Caco-2 (cell line): ENCODE measurements around the gene CLEC4D. TPM values are rescaled to one million over a fixed set of nuclear protein-coding genes. Genes with fewer than 3 reads are reported as not detected.
"Not testable (repeated sequence)": the region's sequence is repeated elsewhere in the genome, so short reads cannot be mapped to it uniquely, and the experiment has no call there.

Experiments used
- BruUV-seq: library from RNA; stranded (reverse); fragments of 400-500 nt; replicated peaks from 2 replicates; lab custom pipeline; 2021; lab: Mats Ljungman, UMichigan
- CTCF ChIA-PET: fragments of 300-600 bp; sonication (Branson Sonifier 250); formaldehyde crosslinking; loops from one replicate; lab custom pipeline; 2022; ENCODE audit warnings: antibody characterized with exemption; lab: Charles Lee
- POLR2A ChIA-PET: fragments of 300-600 bp; sonication (Branson Sonifier 250); formaldehyde crosslinking; loops from one replicate; lab custom pipeline; 2022; ENCODE audit warnings: antibody characterized with exemption; lab: Charles Lee
- DNase-seq, 2 experiments: peaks; one replicate each; pipeline versions ENCODE4 v3.0.0 to v3.0.0-alpha.2; 2020 to 2022
- H3K27me3 ChIP-seq: replicated peaks from 2 replicates; pipeline ENCODE4 v1.6.0; 2011; ENCODE audit warnings: low read length; ENCODE audit not compliant: control insufficient read depth, insufficient read depth
- H3K36me3 ChIP-seq: 2 replicates; pipeline ENCODE4 v1.5.1; 2011; ENCODE audit warnings: low read length; ENCODE audit not compliant: control insufficient read depth, insufficient read depth
- H3K4me1 ChIP-seq: fragments of 250-450 bp; sonication (Bioruptor Pico); 2 replicates; pipeline ENCODE4 v1.5.1; 2020; ENCODE audit warnings: mild to moderate bottlenecking
- H3K4me3 ChIP-seq: 2 replicates; pipeline ENCODE4 v1.5.1; 2011; ENCODE audit warnings: low read depth, mild to moderate bottlenecking, control low read depth, low read length
- H3K9me3 ChIP-seq: fragments of 250-450 bp; sonication (Bioruptor Pico); 2 replicates; pipeline ENCODE4 v1.5.1; 2020; ENCODE audit warnings: mild to moderate bottlenecking, moderate library complexity
- H3K27ac Mint-ChIP-seq: one replicate; pipeline ENCODE4 v1.8.0; 2022; ENCODE audit warnings: mixed read lengths; ENCODE audit not compliant: unreplicated experiment
- H3K27me3 Mint-ChIP-seq: one replicate; pipeline ENCODE4 v1.8.0; 2022; ENCODE audit warnings: mixed read lengths; ENCODE audit not compliant: insufficient read depth, unreplicated experiment
- H3K36me3 Mint-ChIP-seq: one replicate; pipeline ENCODE4 v1.8.0; 2022; ENCODE audit warnings: mild to moderate bottlenecking, mixed read lengths; ENCODE audit not compliant: insufficient read depth, unreplicated experiment
- H3K4me1 Mint-ChIP-seq: one replicate; pipeline ENCODE4 v1.8.0; 2022; ENCODE audit warnings: low read depth, mixed read lengths; ENCODE audit not compliant: unreplicated experiment
- H3K4me3 Mint-ChIP-seq: one replicate; pipeline ENCODE4 v1.8.0; 2022; ENCODE audit warnings: mild to moderate bottlenecking, moderate library complexity, mixed read lengths; ENCODE audit not compliant: unreplicated experiment
- H3K9me3 Mint-ChIP-seq: one replicate; pipeline ENCODE4 v1.8.0; 2022; ENCODE audit warnings: mixed read lengths; ENCODE audit not compliant: unreplicated experiment
- CTCF ChIP-seq, 2 experiments: fragments of 200-600 bp in 1 of 2; IDR thresholded peaks; 1 replicate in 1 of 2; 2 replicates in 1 of 2; pipeline versions ENCODE4 v1.5.1 to v1.8.0; 2011 to 2022; ENCODE audit warnings: antibody characterized with exemption in 1 of 2, control low read depth in 1 of 2, inconsistent platforms in 1 of 2, low read depth in 1 of 2, low read length in 1 of 2, mild to moderate bottlenecking in 1 of 2, moderate library complexity in 1 of 2; ENCODE audit not compliant: insufficient read depth in 1 of 2, severe bottlenecking in 1 of 2, unreplicated experiment in 1 of 2
- intact Hi-C: fragments of 100-400 bp; cut with micrococcal nuclease; formaldehyde crosslinking; loops from one replicate; pipeline ENCODE4 v1.10.0; 2022; ENCODE audit not compliant: unreplicated experiment
- total RNA-seq: library from RNA; stranded (reverse); gene quantifications from 2 replicates; pipeline ENCODE4 v1.2.3, GENCODE V29; 2022

The CLEC4D gene
- total RNA-seq, 1 experiment from 2014 or later = not detected

- ChIA-PET CTCF (no interaction called here), POLR2A (no interaction called here)
- Histone ChIP-seq H3K27me3 (no peaks in the 10 kb centered on the region), H3K36me3 (no peaks in the 10 kb centered on the region), H3K4me1 (no peaks in the 10 kb centered on the region), H3K9me3 (no peaks in the 10 kb centered on the region), H3K4me3 (no peak overlapping the region)
- intact Hi-C loops = no loop called here
- no peak for DNase-seq
- no peak for TF ChIP-seq CTCF (IDR thresholded peaks at IDR 0.05; ENCODE audit: insufficient read depth in 1 of 2, low read depth in 1 of 2, low read length in 1 of 2, severe bottlenecking in 1 of 2, unreplicated experiment in 1 of 2)
- Mint-ChIP-seq H3K4me1 (no peaks in the 10 kb centered on the region), H3K4me3 (no peak overlapping the region), H3K27ac (no peak overlapping the region), H3K36me3 (no peaks in the 10 kb centered on the region), H3K27me3 (peaks cover 39% of the 10 kb centered on the region), H3K9me3 (no peaks in the 10 kb centered on the region)
- no TSS peak for BruUV-seq
Observed at GRCh38 chr12:8532045-8532444, 18.7 kb downstream of the CLEC4D start.

GRCh38 chr12:8537820-8538219 is 24.5 kb downstream of the CLEC4D start:
- H3K4me1 Mint-ChIP-seq, CTCF ChIA-PET, H3K9me3 Mint-ChIP-seq, H3K4me3 ChIP-seq, POLR2A ChIA-PET, H3K36me3 ChIP-seq, BruUV-seq, H3K36me3 Mint-ChIP-seq, intact Hi-C loops, H3K4me1 ChIP-seq, H3K9me3 ChIP-seq, H3K27me3 ChIP-seq, H3K4me3 Mint-ChIP-seq, H3K27ac Mint-ChIP-seq: not testable (repeated sequence)
- DNase-seq = peak in 1 of 2 experiments; percentile 49
- peaks cover 41% of the 10 kb centered on the region for H3K27me3 Mint-ChIP-seq
- peak; percentile 16 to 38 for TF ChIP-seq CTCF (IDR thresholded peaks at IDR 0.05; ENCODE audit: insufficient read depth in 1 of 2, low read depth in 1 of 2, low read length in 1 of 2, severe bottlenecking in 1 of 2, unreplicated experiment in 1 of 2)

DNA sequence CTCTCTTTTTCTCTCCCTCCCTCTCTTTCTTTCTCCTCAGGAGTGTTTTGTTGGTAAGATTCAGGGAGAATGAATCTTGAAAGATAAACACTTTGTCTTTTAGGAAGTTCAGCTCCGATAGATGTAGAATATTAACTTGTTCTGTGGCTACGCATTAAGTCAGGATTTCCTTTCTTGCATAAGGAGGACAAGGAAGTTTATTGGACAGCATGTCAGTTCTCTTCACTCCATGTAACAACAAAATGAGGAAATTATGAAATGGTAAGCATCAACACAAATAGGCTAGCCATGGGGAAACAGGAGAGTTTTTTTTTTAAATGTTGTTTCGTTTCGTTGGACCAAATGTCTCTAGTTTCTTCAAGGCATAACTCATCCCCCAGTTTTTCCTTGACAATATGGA is 27.5 kb downstream of the CLEC4D start, which contains the start of gene CLEC4E:
CLEC4E (minus strand) TSS at position 75 of the 400 bp plus-strand sequence. CDS start 108 bp downstream, outside the sequence.
- H3K36me3 ChIP-seq, POLR2A ChIA-PET, H3K27ac Mint-ChIP-seq, BruUV-seq, H3K9me3 ChIP-seq, H3K27me3 ChIP-seq, DNase-seq, H3K4me1 ChIP-seq, H3K9me3 Mint-ChIP-seq, H3K36me3 Mint-ChIP-seq, H3K4me1 Mint-ChIP-seq, H3K4me3 ChIP-seq, H3K4me3 Mint-ChIP-seq: not testable (repeated sequence)
- CTCF ChIA-PET = interaction anchor here (2.4 kb wide), 1 partner anchor 69 kb away, joined by 10 read pairs; no protein-coding TSS in a partner anchor
- H3K27me3 Mint-ChIP-seq = peaks cover 30% of the 10 kb centered on the region
- intact Hi-C loops = loop anchor here (5.0 kb wide), 1 partner anchor 496 kb away; no protein-coding TSS in a partner anchor
